Measurements from ENCODE around the gene BCL11B. TPM values are rescaled to one million over a fixed set of nuclear protein-coding genes. Genes with fewer than 3 reads are reported as not detected.

The BCL11B gene
- 0.11 and 0.13 TPM in 2 replicates for total RNA-seq (2014; rRNA removed; shearing (Covaris generic))

GRCh38 chr14:99271951-99272631 is at the start of gene BCL11B:
TSS of gene BCL11B (minus strand) at chr14:99272197. CDS start at chr14:99271218, 979 bp downstream.

Other genes with a start within 250 kb of the BCL11B start
- 27.8 and 27.9 TPM in 2 replicates for gene SETD3, start 208.7 kb upstream of the BCL11B start, total RNA-seq (2014; rRNA removed; shearing (Covaris generic))
- 9.0 and 20.2 TPM in 2 replicates for gene CCNK, start 209.2 kb upstream of the BCL11B start, total RNA-seq (2014; rRNA removed; shearing (Covaris generic))

Measured in A375 (cell line).